ENCODE data around the gene SCLY.

DNA sequence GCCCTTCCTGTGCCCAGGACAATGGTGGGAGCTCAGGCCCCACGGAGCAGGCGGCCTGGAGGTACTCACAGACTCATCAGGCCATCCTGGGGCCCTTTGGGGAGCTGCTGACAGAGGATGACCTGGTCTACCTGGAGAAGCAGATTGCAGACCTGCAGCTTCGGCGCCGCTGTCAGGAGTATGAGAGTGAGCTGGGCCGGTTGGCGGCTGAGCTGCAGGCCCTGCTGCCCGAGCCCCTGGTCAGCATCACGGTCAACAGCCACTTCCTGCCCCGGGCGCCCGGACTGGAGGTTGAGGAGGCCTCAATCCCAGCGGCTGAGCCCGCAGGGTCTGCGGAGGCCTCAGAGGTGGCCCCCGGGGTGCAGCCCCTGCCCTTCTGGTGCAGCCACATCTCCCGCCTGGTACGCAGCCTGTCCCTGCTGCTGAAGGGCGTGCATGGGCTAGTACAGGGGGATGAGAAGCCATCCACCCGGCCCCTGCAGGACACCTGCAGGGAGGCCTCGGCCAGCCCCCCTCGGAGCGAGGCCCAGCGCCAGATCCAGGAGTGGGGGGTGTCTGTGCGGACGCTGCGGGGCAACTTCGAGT lies 69.4 kb downstream of the SCLY start:
- TF ChIP-seq, protein P1, sequence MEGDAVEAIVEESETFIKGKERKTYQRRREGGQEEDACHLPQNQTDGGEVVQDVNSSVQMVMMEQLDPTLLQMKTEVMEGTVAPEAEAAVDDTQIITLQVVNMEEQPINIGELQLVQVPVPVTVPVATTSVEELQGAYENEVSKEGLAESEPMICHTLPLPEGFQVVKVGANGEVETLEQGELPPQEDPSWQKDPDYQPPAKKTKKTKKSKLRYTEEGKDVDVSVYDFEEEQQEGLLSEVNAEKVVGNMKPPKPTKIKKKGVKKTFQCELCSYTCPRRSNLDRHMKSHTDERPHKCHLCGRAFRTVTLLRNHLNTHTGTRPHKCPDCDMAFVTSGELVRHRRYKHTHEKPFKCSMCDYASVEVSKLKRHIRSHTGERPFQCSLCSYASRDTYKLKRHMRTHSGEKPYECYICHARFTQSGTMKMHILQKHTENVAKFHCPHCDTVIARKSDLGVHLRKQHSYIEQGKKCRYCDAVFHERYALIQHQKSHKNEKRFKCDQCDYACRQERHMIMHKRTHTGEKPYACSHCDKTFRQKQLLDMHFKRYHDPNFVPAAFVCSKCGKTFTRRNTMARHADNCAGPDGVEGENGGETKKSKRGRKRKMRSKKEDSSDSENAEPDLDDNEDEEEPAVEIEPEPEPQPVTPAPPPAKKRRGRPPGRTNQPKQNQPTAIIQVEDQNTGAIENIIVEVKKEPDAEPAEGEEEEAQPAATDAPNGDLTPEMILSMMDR (IDR thresholded peaks at IDR 0.05): no peak
- TF ChIP-seq POLR2A (IDR thresholded peaks at IDR 0.05): no peak
